Fibroblast of peridontal ligament (primary cell): ENCODE measurements around the gene FRK.
A peak's percentile ranks its signal among the peaks of the same experiment; 100 is the strongest.
"Not testable (repeated sequence)": the region's sequence is repeated elsewhere in the genome, so short reads cannot be mapped to it uniquely, and the experiment has no call there.

Experiments
- DNase-seq: peaks from one replicate; pipeline ENCODE4 v3.0.0-alpha.2; 2010; ENCODE audit errors: extremely low read depth

The FRK gene

GRCh38 chr6:115945812-115946211 is 114.9 kb downstream of the FRK start:
- DNase-seq: no peak

GRCh38 chr6:115945306-115945705 is 115.4 kb downstream of the FRK start:
- DNase-seq: no peak

- not testable (repeated sequence) for DNase-seq
Observed at GRCh38 chr6:115944829-115945228, 115.9 kb downstream of the FRK start.

GRCh38 chr6:115937502-115937901 is 123.2 kb downstream of the FRK start:
- DNase-seq: not testable (repeated sequence)

- DNase-seq: no peak
Observed at GRCh38 chr6:115935361-115935760, 125.3 kb downstream of the FRK start.

GRCh38 chr6:115934829-115935228 is 125.9 kb downstream of the FRK start:
- no peak for DNase-seq

GRCh38 chr6:115934145-115934544 is 126.5 kb downstream of the FRK start:
- no peak for DNase-seq

- peak; percentile 5 for DNase-seq
Observed at GRCh38 chr6:115932481-115932880, 128.2 kb downstream of the FRK start.

- not testable (repeated sequence) for DNase-seq
Observed at GRCh38 chr6:115928000-115928399, 132.7 kb downstream of the FRK start.

GRCh38 chr6:115922971-115923370 is 137.7 kb downstream of the FRK start:
- DNase-seq: no peak

GRCh38 chr6:115914098-115914497 is 146.6 kb downstream of the FRK start:
- no peak for DNase-seq

- DNase-seq: no peak
Observed at GRCh38 chr6:115909923-115910546, 150.7 kb downstream of the FRK start.

- DNase-seq: no peak
Observed at GRCh38 chr6:115908906-115909559, 151.7 kb downstream of the FRK start.

GRCh38 chr6:115905471-115905870 is 155.2 kb downstream of the FRK start:
- DNase-seq: no peak

- DNase-seq: no peak
Observed at GRCh38 chr6:115902436-115902835, 158.3 kb downstream of the FRK start.

- no peak for DNase-seq
Observed at GRCh38 chr6:115901896-115902295, 158.8 kb downstream of the FRK start.

- DNase-seq: no peak
Observed at GRCh38 chr6:115899730-115900282, 160.9 kb downstream of the FRK start.

GRCh38 chr6:115898246-115898645 is 162.4 kb downstream of the FRK start:
- peak; percentile 8 for DNase-seq

GRCh38 chr6:115896538-115897129 is 164.1 kb downstream of the FRK start:
- DNase-seq: peak; percentile 58

- DNase-seq: no peak
Observed at GRCh38 chr6:115894426-115894992, 166.2 kb downstream of the FRK start.

GRCh38 chr6:115891750-115892149 is 168.9 kb downstream of the FRK start:
- no peak for DNase-seq

GRCh38 chr6:115891111-115891669 is 169.5 kb downstream of the FRK start:
- peak; percentile 6 for DNase-seq
